GM12878 (cell line): ENCODE data around the gene DCAF12L2.

Experiments
- CTCF ChIP-seq, 3 experiments: IDR thresholded peaks in 2 of 3; conservative IDR thresholded peaks in 1 of 3; 2 replicates each; pipeline ENCODE4 v1.5.1; 2011; ENCODE audit warnings: low read depth in 3 of 3, low read length in 3 of 3, mild to moderate bottlenecking in 3 of 3, control low read depth in 2 of 3, moderate library complexity in 2 of 3, inconsistent platforms in 1 of 3, mixed read lengths in 1 of 3; ENCODE audit not compliant: control insufficient read depth in 2 of 3, insufficient read depth in 1 of 3; ENCODE audit errors: extremely low read depth in 1 of 3
- EZH2 ChIP-seq: IDR thresholded peaks from 2 replicates; pipeline ENCODE4 v1.6.1; 2012; ENCODE audit warnings: low read depth, mild to moderate bottlenecking, control low read depth, inconsistent platforms, low read length, borderline replicate concordance; ENCODE audit not compliant: control insufficient read depth
- JUNB ChIP-seq: IDR thresholded peaks from 2 replicates; pipeline ENCODE4 v1.6.1; 2016; ENCODE audit warnings: antibody characterized with exemption, mild to moderate bottlenecking
- JUND ChIP-seq: IDR thresholded peaks from 2 replicates; pipeline ENCODE4 v1.6.1; 2012; ENCODE audit warnings: low read depth, mild to moderate bottlenecking, low read length, improper control_type of control experiment, moderate library complexity
- POLR2A ChIP-seq: IDR thresholded peaks from 2 replicates; pipeline ENCODE4 v1.6.1; 2011; ENCODE audit warnings: low read depth, mild to moderate bottlenecking, low read length
- RAD21 ChIP-seq: IDR thresholded peaks from 2 replicates; pipeline ENCODE4 v1.6.1; 2011; ENCODE audit warnings: mild to moderate bottlenecking, low read depth, low read length, moderate library complexity; ENCODE audit not compliant: insufficient read depth
- RB1 ChIP-seq: fragments of 450-650 bp; formaldehyde crosslinking; IDR thresholded peaks from 2 replicates; pipeline ENCODE4 v1.6.1; 2017; ENCODE audit warnings: mild to moderate bottlenecking, borderline replicate concordance
- RFX5 ChIP-seq: IDR thresholded peaks from 2 replicates; pipeline ENCODE4 v1.6.1; 2011; ENCODE audit warnings: low read depth, low read length, improper control_type of control experiment
- SIX5 ChIP-seq: IDR thresholded peaks from 2 replicates; pipeline ENCODE4 v1.6.1; 2011; ENCODE audit warnings: mild to moderate bottlenecking, low read depth, low read length, moderate library complexity; ENCODE audit not compliant: severe bottlenecking
- TCF7 ChIP-seq: IDR thresholded peaks from 2 replicates; pipeline ENCODE4 v1.6.1; 2014; ENCODE audit warnings: antibody characterized with exemption, borderline replicate concordance
- USF2 ChIP-seq: IDR thresholded peaks from 2 replicates; pipeline ENCODE4 v1.6.1; 2011; ENCODE audit warnings: low read depth, low read length, improper control_type of control experiment, borderline replicate concordance
- YY1 ChIP-seq: IDR thresholded peaks from 2 replicates; pipeline ENCODE4 v1.6.1; 2011; ENCODE audit warnings: low read depth, mild to moderate bottlenecking, low read length
- TF ChIP-seq, protein P1 (sequence below): IDR thresholded peaks from 2 replicates; pipeline ENCODE4 v1.6.1; 2012; ENCODE audit warnings: low read depth, low read length, improper control_type of control experiment

- TF ChIP-seq SIX5 (no peak), RAD21 (no peak), CTCF (IDR thresholded peaks at IDR 0.05 in 2 of 3, conservative IDR thresholded peaks at IDR 0.05 in 1 of 3; ENCODE audit: control insufficient read depth in 2 of 3, extremely low read depth in 1 of 3, insufficient read depth in 1 of 3, low read depth in 3 of 3, low read length in 3 of 3) (no peak), TCF7 (no peak), RB1 (no peak), YY1 (no peak), RFX5 (no peak), EZH2 (no peak), USF2 (no peak), JUND (no peak), JUNB (no peak), POLR2A (no peak)
- TF ChIP-seq, protein P1, sequence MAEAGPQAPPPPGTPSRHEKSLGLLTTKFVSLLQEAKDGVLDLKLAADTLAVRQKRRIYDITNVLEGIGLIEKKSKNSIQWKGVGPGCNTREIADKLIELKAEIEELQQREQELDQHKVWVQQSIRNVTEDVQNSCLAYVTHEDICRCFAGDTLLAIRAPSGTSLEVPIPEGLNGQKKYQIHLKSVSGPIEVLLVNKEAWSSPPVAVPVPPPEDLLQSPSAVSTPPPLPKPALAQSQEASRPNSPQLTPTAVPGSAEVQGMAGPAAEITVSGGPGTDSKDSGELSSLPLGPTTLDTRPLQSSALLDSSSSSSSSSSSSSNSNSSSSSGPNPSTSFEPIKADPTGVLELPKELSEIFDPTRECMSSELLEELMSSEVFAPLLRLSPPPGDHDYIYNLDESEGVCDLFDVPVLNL: no peak
Observed at GRCh38 chrX:126165721-126166461, at the start of gene DCAF12L2.
